Measurements from ENCODE around the gene CDH4.

Gene CDH4

GRCh38 chr20:61883857-61884393, 631.9 kb downstream of the CDH4 start:
- Histone ChIP-seq H3K23ac (ENCODE audit: low read depth, low read length, poor library complexity) (peak overlapping the region; percentile 71), H4K91ac (ENCODE audit: low read depth, low read length, poor library complexity) (no peak overlapping the region), H2AK5ac (ENCODE audit: low read depth, low read length) (peak overlapping the region; percentile 58), H3K9ac (ENCODE audit: low read depth, low read length, poor library complexity) (peak overlapping the region; percentile 75), H3K18ac (ENCODE audit: low read length) (peak overlapping the region; percentile 78), H3K27ac (replicated peaks; ENCODE audit: low read length) (no peak overlapping the region), H2AFZ (ENCODE audit: low read length) (peak overlapping the region; percentile 46), H3K4me1 (ENCODE audit: control insufficient read depth in 2 of 2, insufficient read depth in 1 of 2, low read depth in 1 of 2, low read length in 2 of 2) (peaks cover 0 to 3% of the 10 kb centered on the region in 2 donors), H2BK12ac (ENCODE audit: low read length) (no peak overlapping the region), H4K8ac (ENCODE audit: low read depth, low read length) (no peak overlapping the region), H3K14ac (ENCODE audit: low read length) (peak overlapping the region; percentile 15), H2BK120ac (ENCODE audit: low read depth, low read length) (peak overlapping the region; percentile 74), H2BK15ac (ENCODE audit: low read length) (no peak overlapping the region), H3K4me2 (ENCODE audit: insufficient read depth, low read length, poor library complexity, severe bottlenecking) (no peak overlapping the region), H2BK5ac (ENCODE audit: low read length) (peak overlapping the region; percentile 69), H3K36me3 (replicated peaks in 1 of 2; ENCODE audit: control insufficient read depth in 2 of 2, insufficient read depth in 2 of 2, low read length in 2 of 2) (no peaks in the 10 kb centered on the region), H3K4ac (ENCODE audit: low read length) (peak overlapping the region; percentile 18), H3K4me3 (ENCODE audit: low read length in 2 of 2) (no peak overlapping the region), H3K9me3 (replicated peaks in 1 of 2; ENCODE audit: control insufficient read depth in 2 of 2, insufficient read depth in 1 of 2, low read depth in 1 of 2, low read length in 2 of 2) (no peaks in the 10 kb centered on the region), H3K79me1 (ENCODE audit: low read depth, low read length) (peaks cover 1% of the 10 kb centered on the region), H3K27me3 (ENCODE audit: control insufficient read depth in 3 of 3, insufficient read depth in 3 of 3, low read depth in 1 of 3, low read length in 3 of 3) (no peaks in the 10 kb centered on the region)
- WGBS, 2 donors (ENCODE audit: extremely low coverage in 2 of 2, insufficient read length in 2 of 2, insufficient replicate concordance in 1 of 2), result no CpG with 5 or more reads among the region's 14 CpGs
- no peak for DNase-seq (ENCODE audit: low spot score)

- Histone ChIP-seq H3K9ac (ENCODE audit: low read depth, low read length, poor library complexity) (no peak overlapping the region), H3K27ac (replicated peaks; ENCODE audit: low read length) (no peak overlapping the region), H3K79me1 (ENCODE audit: low read depth, low read length) (peaks cover 1% of the 10 kb centered on the region), H3K9me3 (replicated peaks in 1 of 2; ENCODE audit: control insufficient read depth in 2 of 2, insufficient read depth in 1 of 2, low read depth in 1 of 2, low read length in 2 of 2) (no peaks in the 10 kb centered on the region), H2AFZ (ENCODE audit: low read length) (no peak overlapping the region), H4K91ac (ENCODE audit: low read depth, low read length, poor library complexity) (no peak overlapping the region), H3K14ac (ENCODE audit: low read length) (no peak overlapping the region), H3K23ac (ENCODE audit: low read depth, low read length, poor library complexity) (peak overlapping the region; percentile 71), H2BK12ac (ENCODE audit: low read length) (no peak overlapping the region), H3K4me3 (ENCODE audit: low read length in 2 of 2) (no peak overlapping the region), H2BK120ac (ENCODE audit: low read depth, low read length) (no peak overlapping the region), H3K27me3 (ENCODE audit: control insufficient read depth in 3 of 3, insufficient read depth in 3 of 3, low read depth in 1 of 3, low read length in 3 of 3) (no peaks in the 10 kb centered on the region), H2AK5ac (ENCODE audit: low read depth, low read length) (peak overlapping the region; percentile 4), H3K36me3 (replicated peaks in 1 of 2; ENCODE audit: control insufficient read depth in 2 of 2, insufficient read depth in 2 of 2, low read length in 2 of 2) (no peaks in the 10 kb centered on the region), H2BK5ac (ENCODE audit: low read length) (peak overlapping the region; percentile 69), H2BK15ac (ENCODE audit: low read length) (no peak overlapping the region), H3K4me2 (ENCODE audit: insufficient read depth, low read length, poor library complexity, severe bottlenecking) (no peak overlapping the region), H3K4me1 (ENCODE audit: control insufficient read depth in 2 of 2, insufficient read depth in 1 of 2, low read depth in 1 of 2, low read length in 2 of 2) (peaks cover 0 to 3% of the 10 kb centered on the region in 2 donors), H3K18ac (ENCODE audit: low read length) (peak overlapping the region; percentile 27), H4K8ac (ENCODE audit: low read depth, low read length) (no peak overlapping the region), H3K4ac (ENCODE audit: low read length) (no peak overlapping the region)
- WGBS, 2 donors (ENCODE audit: extremely low coverage in 2 of 2, insufficient read length in 2 of 2, insufficient replicate concordance in 1 of 2), result no CpG with 5 or more reads among the region's 25 CpGs
- DNase-seq (ENCODE audit: low spot score), result no peak
Measured at GRCh38 chr20:61884571-61885389, 632.7 kb downstream of the CDH4 start.

- WGBS, 2 donors (ENCODE audit: extremely low coverage in 2 of 2, insufficient read length in 2 of 2, insufficient replicate concordance in 1 of 2), result no CpG with 5 or more reads among the region's 21 CpGs
- Histone ChIP-seq H3K9me3 (replicated peaks in 1 of 2; ENCODE audit: control insufficient read depth in 2 of 2, insufficient read depth in 1 of 2, low read depth in 1 of 2, low read length in 2 of 2) (peaks cover 0 to 2% of the 10 kb centered on the region in 2 donors), H3K14ac (ENCODE audit: low read length) (peak overlapping the region; percentile 79), H2BK5ac (ENCODE audit: low read length) (no peak overlapping the region), H3K4me3 (ENCODE audit: low read length in 2 of 2) (no peak overlapping the region), H3K36me3 (replicated peaks in 1 of 2; ENCODE audit: control insufficient read depth in 2 of 2, insufficient read depth in 2 of 2, low read length in 2 of 2) (no peaks in the 10 kb centered on the region), H4K91ac (ENCODE audit: low read depth, low read length, poor library complexity) (no peak overlapping the region), H2AFZ (ENCODE audit: low read length) (no peak overlapping the region), H3K27me3 (ENCODE audit: control insufficient read depth in 3 of 3, insufficient read depth in 3 of 3, low read depth in 1 of 3, low read length in 3 of 3) (peaks cover 0 to 2% (median 0%) of the 10 kb centered on the region in 3 experiments), H3K4ac (ENCODE audit: low read length) (no peak overlapping the region), H3K4me2 (ENCODE audit: insufficient read depth, low read length, poor library complexity, severe bottlenecking) (no peak overlapping the region), H3K79me1 (ENCODE audit: low read depth, low read length) (peaks cover 1% of the 10 kb centered on the region), H3K27ac (replicated peaks; ENCODE audit: low read length) (no peak overlapping the region), H3K4me1 (ENCODE audit: control insufficient read depth in 2 of 2, insufficient read depth in 1 of 2, low read depth in 1 of 2, low read length in 2 of 2) (peaks cover 0 to 3% of the 10 kb centered on the region in 2 donors), H3K18ac (ENCODE audit: low read length) (peak overlapping the region; percentile 81), H3K23ac (ENCODE audit: low read depth, low read length, poor library complexity) (peak overlapping the region; percentile 44), H4K8ac (ENCODE audit: low read depth, low read length) (no peak overlapping the region), H2BK15ac (ENCODE audit: low read length) (peak overlapping the region; percentile 70), H2BK120ac (ENCODE audit: low read depth, low read length) (no peak overlapping the region), H2AK5ac (ENCODE audit: low read depth, low read length) (peak overlapping the region; percentile 71), H2BK12ac (ENCODE audit: low read length) (peak overlapping the region; percentile 49), H3K9ac (ENCODE audit: low read depth, low read length, poor library complexity) (peak overlapping the region; percentile 30)
- DNase-seq (ENCODE audit: low spot score), result no peak
Measured at GRCh38 chr20:61885759-61886715, 634.0 kb downstream of the CDH4 start.
